22Rv1 (cell line): ENCODE results near the gene AKT1S1.

ENCODE experiments used
- ZFX ChIP-seq: fragments of 450-650 bp; IDR thresholded peaks from 2 replicates; pipeline ENCODE4 v1.6.1; 2017; ENCODE audit warnings: antibody characterized with exemption, borderline replicate concordance
- TF ChIP-seq, protein P1 (sequence below): fragments of 450-650 bp; IDR thresholded peaks from 2 replicates; pipeline ENCODE4 v1.5.1; 2017; ENCODE audit warnings: mild to moderate bottlenecking

DNA sequence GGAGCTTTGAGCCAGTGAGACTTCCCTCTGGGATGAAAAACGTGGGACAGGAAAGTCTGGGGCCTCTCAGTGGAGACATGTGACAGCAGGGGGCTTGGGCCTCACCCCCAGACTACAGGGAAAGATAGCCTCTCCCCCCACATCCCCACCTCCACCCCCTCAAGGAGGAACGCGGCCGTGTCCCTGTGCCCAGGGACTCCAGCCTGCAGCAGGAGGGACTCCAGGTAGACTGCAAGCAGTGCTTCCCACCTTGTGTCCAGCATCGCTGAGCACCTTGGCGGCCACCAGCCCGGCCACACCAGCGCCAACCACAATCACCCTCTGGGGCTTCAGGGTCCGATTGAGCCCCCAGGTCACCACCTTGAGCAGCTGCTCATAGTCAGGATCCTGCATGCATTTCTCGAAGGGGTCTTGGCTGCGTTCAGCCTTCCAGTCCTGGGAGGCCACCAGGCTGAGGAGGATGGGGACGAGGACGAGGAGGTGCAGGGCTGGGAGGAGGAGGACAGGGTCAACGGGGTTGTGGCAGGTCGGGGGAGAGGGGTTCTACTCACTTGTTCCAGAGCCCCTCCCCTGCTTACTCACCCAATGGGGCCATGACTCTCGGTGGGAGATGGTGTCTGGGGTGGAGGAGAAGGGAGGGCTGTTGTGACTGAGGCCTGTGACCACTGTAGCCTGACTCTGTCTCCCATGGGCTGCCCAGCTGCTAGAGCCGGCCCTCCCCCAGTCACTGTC is 18.6 kb upstream of the AKT1S1 start:
- TF ChIP-seq, protein P1, sequence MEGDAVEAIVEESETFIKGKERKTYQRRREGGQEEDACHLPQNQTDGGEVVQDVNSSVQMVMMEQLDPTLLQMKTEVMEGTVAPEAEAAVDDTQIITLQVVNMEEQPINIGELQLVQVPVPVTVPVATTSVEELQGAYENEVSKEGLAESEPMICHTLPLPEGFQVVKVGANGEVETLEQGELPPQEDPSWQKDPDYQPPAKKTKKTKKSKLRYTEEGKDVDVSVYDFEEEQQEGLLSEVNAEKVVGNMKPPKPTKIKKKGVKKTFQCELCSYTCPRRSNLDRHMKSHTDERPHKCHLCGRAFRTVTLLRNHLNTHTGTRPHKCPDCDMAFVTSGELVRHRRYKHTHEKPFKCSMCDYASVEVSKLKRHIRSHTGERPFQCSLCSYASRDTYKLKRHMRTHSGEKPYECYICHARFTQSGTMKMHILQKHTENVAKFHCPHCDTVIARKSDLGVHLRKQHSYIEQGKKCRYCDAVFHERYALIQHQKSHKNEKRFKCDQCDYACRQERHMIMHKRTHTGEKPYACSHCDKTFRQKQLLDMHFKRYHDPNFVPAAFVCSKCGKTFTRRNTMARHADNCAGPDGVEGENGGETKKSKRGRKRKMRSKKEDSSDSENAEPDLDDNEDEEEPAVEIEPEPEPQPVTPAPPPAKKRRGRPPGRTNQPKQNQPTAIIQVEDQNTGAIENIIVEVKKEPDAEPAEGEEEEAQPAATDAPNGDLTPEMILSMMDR: no peak
- no peak for TF ChIP-seq ZFX
